Fibroblast of the aortic adventitia (primary cell): ENCODE results near the gene SPATA31C1. TPM values are rescaled to one million over a fixed set of nuclear protein-coding genes. Genes with fewer than 3 reads are reported as not detected.
"Not testable (repeated sequence)": the region's sequence is repeated elsewhere in the genome, so short reads cannot be mapped to it uniquely, and the experiment has no call there.

Experiments
- DNase-seq: peaks from one replicate; pipeline ENCODE4 v3.0.0-alpha.2; 2010; ENCODE audit warnings: low read depth
- H3K4me3 ChIP-seq: 2 replicates; pipeline ENCODE4 v1.5.1; 2011; ENCODE audit warnings: low read depth, mild to moderate bottlenecking, control low read depth, low read length, moderate library complexity
- CTCF ChIP-seq: IDR thresholded peaks from 2 replicates; pipeline ENCODE4 v1.5.1; 2011; ENCODE audit warnings: mild to moderate bottlenecking, low read length, control low read depth, inconsistent platforms; ENCODE audit not compliant: insufficient read depth
- total RNA-seq: library from RNA; depleted of rRNA; stranded (reverse); fragments of >200 nt; gene quantifications from 2 replicates; pipeline ENCODE4 v1.2.3, GENCODE V29; 2012; ENCODE audit warnings: low replicate concordance

Gene SPATA31C1
- total RNA-seq, 1 donor = not detected

DNA sequence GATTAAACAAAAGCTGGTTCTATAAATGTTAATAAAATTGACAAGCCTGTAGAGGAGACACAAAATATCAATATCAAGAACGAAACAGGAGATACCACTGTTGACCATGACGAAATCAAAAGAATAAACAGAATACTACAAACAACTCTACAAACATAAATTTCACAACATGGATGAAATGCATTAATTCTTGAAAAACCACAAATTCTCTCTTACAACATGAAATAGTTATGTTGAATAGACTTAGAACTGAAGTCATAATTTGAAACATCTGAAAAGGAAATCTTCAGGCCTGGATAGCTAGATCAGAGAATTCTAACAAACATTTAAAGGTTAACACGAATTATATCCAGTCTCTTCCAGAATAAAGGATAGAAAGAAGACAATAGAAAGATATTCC lies 6.9 kb upstream of the SPATA31C1 start:
- H3K4me3 ChIP-seq = no peak overlapping the region
- DNase-seq = no peak
- TF ChIP-seq CTCF = no peak

DNA sequence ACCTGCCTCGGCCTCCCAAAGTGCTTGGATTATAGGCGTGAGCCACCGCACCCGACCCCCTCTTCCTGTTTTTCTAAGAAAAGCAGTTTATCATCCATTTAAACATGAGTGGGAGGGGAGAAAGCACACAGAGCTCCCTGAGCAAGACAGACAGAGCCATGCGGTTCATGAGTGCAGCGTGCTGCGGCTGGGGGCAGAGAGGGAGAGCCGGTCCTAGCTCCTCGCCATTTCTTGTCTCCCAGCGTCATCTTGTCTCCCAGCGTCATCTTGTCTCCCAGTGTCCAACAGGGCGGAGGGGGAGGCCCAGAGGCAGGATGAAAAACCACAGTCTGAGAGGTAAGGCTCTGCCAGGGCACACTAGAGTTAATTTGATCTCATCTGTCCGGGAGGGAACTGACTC lies 1.3 kb downstream of the SPATA31C1 start:
- not testable (repeated sequence) for DNase-seq, H3K4me3 ChIP-seq

DNA sequence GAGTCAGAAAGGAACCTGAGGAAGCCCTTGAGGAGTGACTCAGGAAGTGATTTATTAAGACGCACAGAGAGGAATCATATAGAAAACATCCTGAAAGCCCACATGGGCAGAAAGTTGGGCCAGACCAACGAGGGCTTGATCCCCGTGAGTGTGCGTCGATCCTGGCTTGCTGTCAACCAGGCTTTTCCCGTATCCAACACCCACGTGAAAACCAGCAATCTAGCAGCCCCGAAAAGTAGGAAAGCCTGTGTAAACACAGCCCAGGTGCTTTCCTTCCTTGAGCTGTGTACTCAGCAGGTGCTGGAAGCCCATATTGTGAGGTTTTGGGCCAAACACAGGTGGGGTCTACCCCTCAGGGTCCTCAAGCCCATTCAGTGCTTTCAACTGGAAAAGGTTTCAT lies 3.8 kb downstream of the SPATA31C1 start:
- not testable (repeated sequence) for DNase-seq

DNA sequence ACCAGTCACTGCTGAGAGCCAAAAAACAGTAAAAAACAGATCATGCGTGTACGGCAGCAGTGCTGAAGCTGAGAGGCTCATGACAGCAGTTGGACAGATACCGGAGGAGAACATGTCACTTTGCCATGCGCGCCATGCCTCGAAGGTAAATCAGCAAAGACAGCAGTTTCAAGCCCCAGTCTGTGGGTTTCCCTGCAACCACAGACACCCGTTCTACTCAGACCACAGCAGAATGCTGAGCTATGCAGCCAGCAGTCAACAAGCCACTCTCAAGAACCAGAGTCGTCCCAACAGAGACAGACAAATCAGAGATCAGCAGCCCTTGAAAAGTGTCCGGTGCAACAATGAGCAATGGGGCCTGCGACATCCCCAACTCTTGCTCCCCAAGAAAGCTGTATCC lies 5.2 kb downstream of the SPATA31C1 start:
- H3K4me3 ChIP-seq, DNase-seq: not testable (repeated sequence)

More for the DNA sequence above, 3.8 kb downstream of the SPATA31C1 start:
- H3K4me3 ChIP-seq = not testable (repeated sequence)

- not testable (repeated sequence) for H3K4me3 ChIP-seq, DNase-seq
Observed at GRCh38 chr9:87924851-87925250, 7.1 kb downstream of the SPATA31C1 start.

- not testable (repeated sequence) for DNase-seq, H3K4me3 ChIP-seq
Observed at GRCh38 chr9:87929152-87929551, 11.4 kb downstream of the SPATA31C1 start.

GRCh38 chr9:87934444-87934843 lies 16.7 kb downstream of the SPATA31C1 start:
- H3K4me3 ChIP-seq, DNase-seq: not testable (repeated sequence)

DNA sequence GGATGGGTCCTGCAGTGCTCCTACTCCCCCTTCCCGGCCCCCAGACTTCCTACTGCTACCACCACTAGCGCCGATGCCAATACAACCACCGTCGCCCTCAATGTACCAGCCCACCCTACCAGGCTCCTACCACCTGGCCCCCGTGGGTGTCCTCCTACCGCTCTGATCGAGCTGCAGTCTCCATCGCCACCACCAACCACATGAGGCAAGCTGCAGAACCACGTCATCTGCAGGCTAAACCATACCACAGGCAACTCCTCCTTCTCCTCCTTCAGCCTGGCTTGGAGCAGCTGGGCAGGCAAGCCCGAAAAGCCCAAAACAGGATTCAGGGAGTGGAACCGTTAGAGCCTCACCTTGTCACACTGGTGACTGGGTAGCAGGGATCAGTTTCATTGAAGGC lies 19.6 kb downstream of the SPATA31C1 start:
- not testable (repeated sequence) for H3K4me3 ChIP-seq, DNase-seq

DNA sequence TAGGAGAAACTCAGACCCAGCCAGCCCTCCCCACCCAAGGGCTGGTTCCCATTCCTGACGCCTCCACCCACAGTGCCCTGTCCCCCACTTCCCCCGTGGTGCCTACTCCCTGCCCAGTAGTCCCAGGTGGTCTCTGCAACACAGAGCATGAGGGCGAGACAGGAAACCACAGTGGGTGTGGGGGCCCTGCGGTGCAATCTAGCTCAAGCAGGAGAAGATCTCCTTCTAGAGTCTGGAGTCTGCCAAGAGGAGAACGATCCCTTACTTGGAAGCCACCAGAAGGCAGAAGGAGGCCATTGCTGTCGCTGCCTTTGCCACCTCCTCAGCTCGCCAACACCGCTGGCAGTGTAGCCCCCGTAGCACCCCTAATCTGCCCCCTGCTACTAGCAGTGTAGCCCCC lies 20.2 kb downstream of the SPATA31C1 start:
- H3K4me3 ChIP-seq, DNase-seq: not testable (repeated sequence)

DNA sequence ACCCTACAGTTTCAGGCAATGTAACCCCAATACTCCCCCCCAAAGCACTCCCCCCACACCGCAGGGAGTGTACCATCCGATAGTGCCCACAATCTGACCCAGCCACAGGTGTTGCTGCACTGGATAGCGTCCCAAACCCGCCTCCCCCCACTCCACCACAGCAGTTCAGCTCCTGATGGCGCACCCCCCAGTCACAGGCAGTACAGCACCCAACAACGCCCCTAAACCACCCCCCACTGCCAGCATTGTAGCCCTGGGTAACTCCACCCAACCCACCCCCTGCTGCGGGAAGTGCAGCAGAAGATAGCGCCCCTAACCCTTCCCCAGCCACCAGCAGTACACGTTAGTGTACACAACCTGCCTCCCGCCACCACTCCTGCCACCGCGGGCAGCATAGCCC lies 20.6 kb downstream of the SPATA31C1 start:
- not testable (repeated sequence) for DNase-seq, H3K4me3 ChIP-seq

DNA sequence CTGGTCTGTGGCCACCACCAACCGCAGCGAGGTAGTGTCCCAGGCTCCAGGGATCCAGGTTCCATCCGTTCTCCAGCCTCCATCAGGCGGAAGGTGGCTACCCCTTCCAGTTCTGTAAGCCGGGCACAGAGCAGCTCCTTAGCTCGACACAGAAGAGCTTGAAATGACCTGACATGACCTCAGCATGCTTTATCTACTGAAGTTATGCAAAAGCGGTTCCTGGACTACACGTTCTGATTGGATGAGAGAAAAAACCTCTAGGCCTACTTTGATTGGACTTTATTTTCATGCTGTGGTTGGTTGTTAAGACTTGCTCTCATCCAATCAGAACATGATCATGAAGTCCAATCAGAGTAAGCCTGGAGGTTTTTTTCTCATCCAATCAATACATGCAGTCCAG lies 21.3 kb downstream of the SPATA31C1 start:
- DNase-seq, H3K4me3 ChIP-seq: not testable (repeated sequence)

- TF ChIP-seq CTCF = no peak
- no peak for DNase-seq
- no peak overlapping the region for H3K4me3 ChIP-seq
Observed at GRCh38 chr9:87944096-87944495, 26.3 kb downstream of the SPATA31C1 start.

DNA sequence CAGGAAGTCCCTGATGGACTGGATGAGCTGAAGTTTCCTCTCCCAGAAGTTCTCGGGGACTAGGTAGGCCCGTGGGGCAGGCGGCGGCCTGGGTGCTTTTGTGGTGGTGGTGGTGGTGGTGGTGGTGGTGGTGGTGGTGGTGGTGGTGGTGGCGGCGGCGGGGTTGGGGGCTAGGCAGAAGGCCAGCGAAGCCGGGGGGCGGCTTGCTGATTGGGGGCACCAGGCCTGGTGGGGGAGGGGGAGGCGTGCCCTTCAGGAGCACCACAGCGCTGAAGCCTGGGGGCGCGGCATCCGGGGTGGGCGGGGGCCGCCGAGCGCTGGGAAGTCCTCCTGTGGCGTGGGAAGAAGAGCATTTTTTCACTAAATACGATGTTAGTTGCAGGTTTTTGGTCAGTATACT lies 26.9 kb downstream of the SPATA31C1 start:
- TF ChIP-seq CTCF = no peak
- no peak for DNase-seq
- peak overlapping the region; percentile 37 for H3K4me3 ChIP-seq
